Measurements from ENCODE around the gene SDF4. TPM values are rescaled to one million over a fixed set of nuclear protein-coding genes. Genes with fewer than 3 reads are reported as not detected.

Gene SDF4
- total RNA-seq, 1 experiment from 2014 or later: 94.2 TPM

DNA sequence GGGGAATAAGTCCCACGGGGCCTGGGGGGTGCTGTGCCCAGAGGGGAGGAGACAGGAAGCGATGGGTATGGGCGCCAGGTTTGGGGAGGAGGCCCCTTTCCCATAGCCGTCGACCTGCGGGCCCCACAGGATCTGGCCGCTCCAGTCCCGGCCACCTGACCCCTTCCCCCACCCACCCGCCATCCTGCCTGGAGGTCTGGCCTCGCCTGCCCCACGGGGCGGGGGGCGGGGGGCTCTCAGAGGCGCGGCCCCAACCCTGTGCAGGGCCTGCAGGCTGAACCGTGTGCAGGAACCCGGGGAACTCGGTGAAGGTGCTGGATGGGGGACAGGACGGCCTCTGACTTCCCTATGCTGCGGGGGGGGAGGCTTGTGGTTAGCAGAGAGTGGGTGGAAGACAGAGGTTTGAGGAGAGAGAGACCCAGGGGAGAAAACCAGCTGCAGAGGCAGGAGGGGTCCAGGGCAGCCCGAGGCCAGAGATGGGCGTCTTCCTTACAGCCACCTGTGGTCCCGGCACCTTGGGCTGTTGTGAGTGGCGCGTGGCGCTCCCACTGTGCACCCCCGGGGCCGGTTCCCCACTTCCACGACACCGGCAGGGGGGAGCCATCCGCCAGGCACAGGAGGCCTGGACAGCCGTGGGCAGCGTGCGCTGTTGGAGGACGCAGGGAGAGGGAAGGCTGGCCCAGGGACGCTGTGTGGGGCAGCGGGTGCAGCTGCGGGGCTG, 22.9 kb downstream of the SDF4 start:
- in situ Hi-C loops (cut with HindIII; ENCODE audit: low pct_unique_long_range_greater_than_20kb, low sequenced_read_pairs): no loop called here
- DNase-seq (ENCODE audit: low read depth, low spot score): no peak

DNA sequence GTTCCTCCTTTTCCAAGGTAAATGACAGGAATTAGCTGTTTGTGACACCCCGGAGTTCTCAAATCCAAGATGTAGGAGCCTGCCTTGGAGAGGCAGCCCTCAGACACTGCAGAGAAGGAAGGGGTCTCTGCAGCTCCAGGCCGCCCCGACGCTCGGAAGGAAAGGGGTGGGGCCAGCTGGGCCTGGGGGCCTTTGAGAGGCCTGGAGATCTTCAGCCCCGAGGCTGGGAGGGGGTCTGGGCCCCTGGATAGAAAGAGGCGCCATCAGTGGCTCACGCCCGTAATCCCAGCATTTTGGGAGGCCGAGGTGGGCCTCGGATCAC, 24.3 kb downstream of the SDF4 start:
- no peak for DNase-seq (ENCODE audit: low read depth, low spot score)
- in situ Hi-C loops (cut with HindIII; ENCODE audit: low pct_unique_long_range_greater_than_20kb, low sequenced_read_pairs): no loop called here

DNA sequence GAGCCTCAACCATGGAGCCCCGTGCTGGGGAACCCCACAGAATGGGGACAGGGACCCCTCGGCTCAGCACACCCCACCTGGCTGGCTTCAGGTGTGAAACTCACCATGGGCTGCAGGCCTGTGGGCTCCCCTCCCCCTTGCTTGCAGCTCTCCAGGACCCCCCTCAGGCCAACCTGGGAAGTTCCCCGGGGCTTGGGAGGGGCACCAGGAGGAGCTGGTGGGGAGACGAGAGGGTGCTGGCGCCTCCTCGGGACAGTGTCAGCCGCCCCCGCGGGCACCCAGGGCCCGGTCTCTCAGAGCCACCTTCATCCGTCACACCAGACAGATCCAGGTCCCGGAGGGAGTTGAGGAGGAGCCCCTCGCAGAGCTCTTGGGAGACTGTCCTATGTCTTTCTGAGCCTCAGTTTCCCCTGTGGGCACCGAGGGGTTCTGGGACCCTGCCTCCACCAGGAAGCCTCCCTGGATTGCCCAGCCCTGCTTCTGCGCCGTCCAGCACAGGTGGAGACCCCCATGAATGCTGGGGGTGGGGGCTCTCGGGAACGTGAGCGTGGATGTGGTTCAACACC, 24.8 kb downstream of the SDF4 start:
- in situ Hi-C loops (cut with HindIII; ENCODE audit: low pct_unique_long_range_greater_than_20kb, low sequenced_read_pairs): no loop called here
- no peak for DNase-seq (ENCODE audit: low read depth, low spot score)

DNA sequence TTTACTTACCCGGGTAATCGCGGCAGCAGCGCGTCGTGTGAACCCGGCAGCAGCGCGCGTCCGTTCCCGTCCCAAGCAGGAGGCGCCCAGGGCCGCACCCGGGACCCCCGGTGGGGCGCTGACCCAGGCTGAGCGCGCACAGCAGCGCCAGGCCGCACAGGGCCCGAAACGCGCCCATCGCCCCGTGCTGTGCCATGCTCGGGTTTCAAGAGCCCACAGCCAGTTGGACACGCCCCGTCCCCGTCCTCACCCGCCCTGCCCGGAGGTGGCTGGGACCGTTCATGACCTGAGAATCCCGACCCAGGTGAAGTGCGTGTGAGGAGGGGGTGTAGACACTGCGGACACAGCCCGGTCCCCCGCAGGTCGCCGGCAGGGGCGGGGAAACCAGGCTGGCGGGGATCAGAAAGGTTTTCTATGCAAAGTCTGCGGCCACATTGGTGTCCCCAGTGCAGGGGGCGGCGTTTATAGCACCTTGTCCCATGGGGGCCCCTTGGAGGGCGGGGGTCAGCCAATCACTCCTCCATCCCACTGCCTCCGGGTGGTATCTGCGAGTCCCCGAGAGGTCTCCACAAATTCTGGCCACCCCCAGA, 25.3 kb downstream of the SDF4 start, which contains the start of gene TNFRSF18:
Gene TNFRSF18 (minus strand): TSS at position 217 of the 590 bp plus-strand sequence. CDS start 21 bp downstream, at position 196.
- in situ Hi-C loops (cut with HindIII; ENCODE audit: low pct_unique_long_range_greater_than_20kb, low sequenced_read_pairs): no loop called here
- no peak for DNase-seq (ENCODE audit: low read depth, low spot score)

DNA sequence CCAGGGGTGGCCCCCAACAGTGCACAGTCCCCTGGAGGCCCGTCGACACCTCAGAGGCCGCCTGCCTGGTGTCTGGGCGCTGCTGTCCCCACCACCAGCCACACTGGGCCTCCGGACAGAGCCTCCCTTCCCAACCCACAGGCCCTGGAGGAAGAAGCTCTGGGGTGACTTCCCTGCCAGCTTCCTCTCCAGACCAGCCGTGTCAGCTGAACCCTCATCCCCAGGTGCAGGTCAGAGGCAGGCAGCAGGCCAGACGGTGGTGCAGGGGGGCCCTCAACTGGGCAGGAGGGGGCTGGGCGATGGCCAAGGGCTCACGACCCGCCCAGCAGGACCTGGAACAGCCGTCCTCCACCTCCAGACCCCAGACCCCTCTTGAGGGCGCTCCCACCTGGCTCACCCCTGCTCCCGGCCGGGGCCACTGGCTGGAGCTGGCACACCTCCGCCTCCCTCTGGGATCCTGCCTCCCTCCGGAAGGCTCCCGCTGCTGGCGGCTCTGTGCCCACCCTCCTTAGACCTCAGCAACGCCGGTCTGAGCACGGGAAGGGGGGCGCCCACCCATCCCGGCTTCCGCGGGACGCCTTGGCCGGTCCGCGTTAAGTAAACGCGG, 25.9 kb downstream of the SDF4 start:
- no peak for DNase-seq (ENCODE audit: low read depth, low spot score)
- in situ Hi-C loops (cut with HindIII; ENCODE audit: low pct_unique_long_range_greater_than_20kb, low sequenced_read_pairs): no loop called here

DNA sequence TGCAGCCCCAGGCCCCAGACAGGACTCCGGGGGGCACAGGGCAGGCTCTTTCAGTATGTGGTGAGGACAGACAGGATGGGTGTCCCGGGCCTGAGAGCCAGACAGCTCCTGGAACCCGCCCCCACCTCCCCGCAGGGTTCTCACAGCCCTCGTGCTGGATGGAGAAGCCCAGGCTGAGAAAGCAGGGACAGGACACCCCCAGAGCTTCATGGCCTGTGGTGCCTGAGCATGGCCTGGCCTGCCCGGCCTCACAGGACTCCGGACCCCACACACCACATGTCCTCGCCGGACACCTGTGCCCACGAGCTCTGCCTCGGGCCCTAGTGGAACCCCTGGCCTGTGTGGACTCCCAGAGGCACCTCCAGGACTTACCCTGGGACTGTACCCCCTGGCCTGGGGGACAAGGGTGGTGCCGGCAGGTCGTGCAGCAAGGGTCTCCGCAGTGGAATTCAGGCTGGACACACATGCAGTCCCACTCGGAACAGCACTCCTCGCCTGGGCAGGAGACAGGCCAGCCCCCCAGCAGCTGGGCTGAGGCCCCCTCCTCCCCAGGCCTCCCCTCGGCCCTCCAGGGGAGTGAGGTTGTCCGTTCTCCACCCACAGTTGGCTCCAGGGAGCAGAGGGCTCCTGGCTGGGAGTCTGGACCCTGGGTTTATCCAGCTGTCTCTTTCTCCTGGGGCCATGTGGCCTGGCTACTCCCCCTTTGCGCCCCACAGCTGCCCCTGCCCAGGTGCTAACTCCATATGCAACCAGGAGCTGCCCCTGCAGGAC, 26.6 kb downstream of the SDF4 start:
- in situ Hi-C loops (cut with HindIII; ENCODE audit: low pct_unique_long_range_greater_than_20kb, low sequenced_read_pairs): no loop called here
- no peak for DNase-seq (ENCODE audit: low read depth, low spot score)

DNA sequence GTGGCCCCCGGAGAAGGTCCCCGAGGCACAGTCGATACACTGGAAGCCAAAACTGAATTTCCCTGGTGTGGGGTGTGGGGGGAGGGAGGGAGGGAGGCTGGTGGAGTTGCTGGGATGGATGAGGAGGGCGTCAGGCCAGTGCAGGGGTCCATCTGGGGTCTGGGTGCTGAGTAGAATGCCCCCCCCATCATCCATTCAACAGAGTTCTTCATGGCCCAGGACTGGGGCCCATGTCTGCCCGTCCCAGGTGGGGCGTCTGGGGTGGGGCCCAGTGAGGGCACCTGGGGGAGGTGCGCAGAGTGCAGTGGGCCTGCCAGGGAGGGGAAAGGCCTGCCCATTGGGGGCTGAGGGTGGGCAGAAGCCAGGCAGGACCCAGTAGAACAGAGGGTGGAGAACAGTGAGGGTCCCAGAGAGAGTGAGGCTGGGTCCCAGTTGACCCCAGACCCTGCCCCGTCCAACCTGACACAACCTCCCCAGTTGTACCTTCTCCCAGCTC, 27.3 kb downstream of the SDF4 start:
- in situ Hi-C loops (cut with HindIII; ENCODE audit: low pct_unique_long_range_greater_than_20kb, low sequenced_read_pairs): no loop called here
- no peak for DNase-seq (ENCODE audit: low read depth, low spot score)

DNA sequence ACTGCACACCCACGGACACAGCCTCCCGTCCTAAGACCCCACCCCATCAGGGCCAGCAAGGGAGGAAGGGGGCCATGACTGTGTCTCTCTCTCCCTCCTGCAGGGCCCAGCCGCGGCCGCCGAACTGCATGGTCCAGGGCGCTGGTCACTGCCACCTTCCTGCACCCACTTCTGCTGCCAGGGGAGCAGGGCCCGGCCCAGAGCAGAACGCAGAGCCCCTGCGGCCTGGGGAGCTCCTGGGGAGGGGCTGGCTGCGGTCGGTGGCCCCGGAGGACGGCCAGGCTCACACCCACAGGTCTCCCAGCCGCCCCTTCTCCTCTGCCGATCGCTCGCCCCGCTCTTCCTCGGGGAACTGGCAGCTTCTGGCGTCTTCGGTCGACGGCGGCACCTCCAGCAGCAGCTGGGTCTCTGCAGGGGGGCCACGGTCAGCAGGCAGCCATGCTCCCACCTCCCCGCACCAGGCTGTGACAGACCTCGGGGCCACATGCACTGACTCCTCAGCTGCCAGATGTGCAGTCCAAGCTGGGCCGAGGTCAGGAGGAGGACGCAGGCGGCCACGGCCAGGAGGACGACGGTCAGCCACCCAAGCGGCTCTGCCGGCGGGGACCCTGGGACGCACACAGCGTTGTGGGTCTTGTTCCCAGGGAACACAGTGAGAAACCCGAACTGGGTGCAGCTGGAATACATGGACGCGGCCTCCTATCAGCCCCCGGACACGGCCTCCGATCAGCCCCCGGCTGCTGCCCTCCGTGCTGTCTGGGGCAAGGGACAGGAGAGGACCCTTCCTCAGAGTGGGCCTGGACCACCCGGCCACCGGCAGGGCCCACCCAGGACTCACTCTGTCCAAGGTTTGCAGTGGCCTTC, 28.0 kb downstream of the SDF4 start:
- in situ Hi-C loops (cut with HindIII; ENCODE audit: low pct_unique_long_range_greater_than_20kb, low sequenced_read_pairs): no loop called here
- DNase-seq (ENCODE audit: low read depth, low spot score): no peak

DNA sequence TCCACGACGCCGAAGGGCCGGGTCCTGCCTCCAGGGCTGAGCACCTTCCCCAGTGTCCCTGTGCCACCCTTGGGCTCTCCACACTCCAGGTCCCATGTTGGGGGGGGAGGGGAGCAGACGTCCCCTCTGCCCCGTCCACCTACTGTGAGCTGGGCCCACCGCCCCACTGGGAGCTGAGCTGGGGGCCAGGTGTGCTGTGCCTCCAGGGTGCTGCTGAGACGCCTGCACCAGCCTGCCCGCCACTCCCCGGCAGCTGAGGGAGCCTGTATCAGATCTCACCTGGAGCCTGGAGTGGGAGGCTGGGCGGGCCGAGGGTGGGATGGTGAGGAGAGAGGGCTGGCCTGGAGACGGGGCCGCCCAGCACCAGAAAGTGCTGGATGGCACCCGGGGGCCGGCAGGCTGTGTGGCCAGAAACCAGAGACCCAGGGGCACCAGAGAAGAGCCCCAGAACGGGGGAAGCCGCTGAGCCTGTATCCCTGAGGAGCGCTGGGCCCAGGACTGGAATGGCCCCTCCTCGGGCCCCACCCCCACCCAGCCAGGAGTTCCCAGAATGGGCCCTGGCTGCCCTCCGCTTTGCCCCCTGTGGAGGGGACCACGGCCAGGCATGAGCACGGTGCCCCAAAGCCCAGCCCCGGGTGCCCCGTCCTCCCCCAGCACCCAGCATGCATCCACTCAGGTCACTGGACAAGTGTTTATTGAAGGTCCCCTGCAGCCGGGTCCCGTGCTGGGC, 28.8 kb downstream of the SDF4 start:
- DNase-seq (ENCODE audit: low read depth, low spot score): no peak
- in situ Hi-C loops (cut with HindIII; ENCODE audit: low pct_unique_long_range_greater_than_20kb, low sequenced_read_pairs): no loop called here

DNA sequence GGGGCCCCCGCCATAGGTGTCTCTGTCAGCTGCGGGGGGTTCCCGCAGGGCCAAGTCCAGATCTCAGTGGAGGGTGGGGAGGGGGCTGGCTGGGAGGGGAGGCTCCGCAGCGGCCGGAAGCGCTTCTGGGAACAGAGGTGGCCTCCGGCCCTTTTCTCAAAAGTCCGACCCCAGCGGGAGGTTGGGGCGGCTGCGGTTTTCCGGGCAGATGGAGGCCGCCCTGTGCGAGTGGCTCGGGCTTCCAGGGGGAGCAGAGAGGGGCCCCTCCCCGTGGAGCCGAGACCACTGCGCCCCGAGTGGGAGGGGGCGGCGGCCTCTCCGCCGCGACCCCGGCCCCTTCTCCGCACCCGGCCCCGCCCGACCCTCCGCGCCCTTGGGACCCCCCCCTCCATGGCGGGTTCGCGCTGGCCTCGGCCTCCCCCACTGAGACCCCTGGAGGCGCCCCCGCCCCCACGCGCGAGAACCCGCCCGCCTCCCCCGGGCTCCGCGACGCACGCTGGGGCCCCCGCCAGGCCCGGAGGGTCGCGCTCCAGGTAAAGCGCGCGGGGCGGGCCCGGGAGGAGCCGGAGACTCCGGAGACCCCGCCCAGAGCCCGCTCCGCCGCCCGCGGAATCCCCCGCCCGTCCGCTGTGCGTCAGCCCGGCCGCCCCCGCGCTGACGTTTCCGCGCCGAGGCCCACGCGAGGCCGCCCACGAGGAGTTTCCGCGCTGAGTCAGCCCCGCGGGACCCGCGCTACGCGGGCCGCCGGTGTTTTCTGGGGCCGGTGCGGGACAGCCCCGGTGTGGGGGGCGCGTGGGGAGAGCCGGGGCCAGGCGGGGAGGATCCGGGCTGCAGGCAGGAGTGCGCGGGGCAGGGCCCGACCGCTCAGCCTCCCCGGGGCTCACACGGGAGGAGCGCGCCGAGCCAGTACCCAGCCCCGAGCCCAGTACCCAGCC, 30.7 kb downstream of the SDF4 start:
- DNase-seq (ENCODE audit: low read depth, low spot score): no peak
- in situ Hi-C loops (cut with HindIII; ENCODE audit: low pct_unique_long_range_greater_than_20kb, low sequenced_read_pairs): no loop called here

DNA sequence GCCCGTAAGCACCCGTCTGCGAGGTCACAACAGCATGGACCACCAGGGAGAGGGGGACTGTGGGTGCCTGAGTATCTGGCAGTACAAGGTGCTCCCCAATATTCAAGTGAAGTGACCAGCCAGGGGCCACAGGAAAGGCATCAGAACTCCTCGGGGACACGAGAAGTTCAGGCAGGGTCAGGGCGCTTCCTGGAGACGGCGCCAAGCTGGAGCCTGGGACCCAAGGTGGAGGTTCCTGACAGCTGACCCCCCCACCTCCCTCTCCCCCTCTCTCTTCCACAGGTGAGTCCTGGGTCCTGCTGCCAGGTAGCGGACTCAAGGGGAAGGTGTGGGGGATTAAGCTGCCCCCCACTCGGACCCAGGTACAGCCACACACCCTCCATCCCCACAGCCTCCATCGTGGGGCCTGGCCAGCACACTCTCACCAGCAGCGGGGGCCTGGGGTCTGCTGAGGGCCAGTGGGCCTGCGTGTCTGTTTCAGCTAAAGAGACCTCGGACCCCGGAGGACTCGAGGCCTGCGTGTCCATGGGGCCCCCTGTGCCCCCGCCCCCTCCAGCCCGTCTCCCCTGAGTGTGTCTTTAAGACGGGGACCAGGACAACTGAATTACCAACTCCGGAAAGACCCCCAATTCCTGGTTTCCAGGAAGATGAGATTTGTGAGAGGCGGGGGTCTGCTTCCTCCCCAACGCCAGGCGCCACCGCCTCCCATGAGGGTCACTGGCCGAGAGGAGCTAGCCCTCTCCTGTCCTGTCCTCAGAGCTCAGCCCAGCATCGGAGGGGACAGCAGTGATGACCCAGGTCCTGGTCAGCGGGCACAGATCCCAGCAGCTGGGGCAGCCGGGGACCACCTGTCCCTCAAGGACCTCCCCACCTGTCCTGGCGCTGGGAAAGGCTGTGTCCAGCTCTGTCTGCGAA, 31.6 kb downstream of the SDF4 start:
- in situ Hi-C loops (cut with HindIII; ENCODE audit: low pct_unique_long_range_greater_than_20kb, low sequenced_read_pairs): no loop called here
- no peak for DNase-seq (ENCODE audit: low read depth, low spot score)

DNA sequence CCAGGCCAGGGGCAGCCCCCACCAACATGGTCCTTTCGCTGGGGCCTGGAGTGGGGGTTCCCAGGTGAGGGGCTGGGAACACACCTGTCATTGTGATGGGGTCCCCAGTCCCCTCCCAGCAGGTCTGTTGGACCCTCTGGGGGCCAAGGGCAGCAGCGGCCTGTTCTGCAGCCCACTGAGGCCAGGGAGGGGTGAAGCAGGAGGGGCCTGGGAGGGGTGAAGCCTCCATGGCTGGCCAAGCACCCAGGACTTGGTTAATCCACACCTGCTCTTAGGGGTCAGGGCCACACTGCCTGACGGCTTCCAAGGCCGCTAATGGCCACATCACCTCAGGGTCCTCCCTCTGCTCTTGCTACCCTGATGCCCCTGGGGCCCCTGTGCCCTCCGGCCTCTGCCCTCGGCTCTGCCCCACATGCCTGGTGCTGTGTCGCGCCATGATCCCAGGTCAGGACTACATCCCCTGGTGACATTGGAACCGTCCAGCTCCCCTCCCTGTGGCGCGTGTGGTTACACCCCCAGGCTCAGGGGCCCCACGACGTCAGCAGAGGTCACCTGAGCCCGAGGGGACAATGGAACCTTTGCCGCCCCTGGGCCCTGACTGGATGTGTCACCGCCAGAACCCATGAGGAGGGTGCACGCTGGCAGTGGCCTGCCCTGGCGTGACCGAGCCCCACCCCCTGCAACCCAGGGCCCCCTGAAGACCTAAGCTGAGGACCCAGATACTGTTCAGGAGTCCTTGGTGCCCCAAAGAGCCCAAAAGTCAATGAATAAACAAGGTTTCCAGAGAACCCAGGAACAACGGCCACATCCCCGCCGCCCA, 32.5 kb downstream of the SDF4 start:
- DNase-seq (ENCODE audit: low read depth, low spot score): no peak
- in situ Hi-C loops (cut with HindIII; ENCODE audit: low pct_unique_long_range_greater_than_20kb, low sequenced_read_pairs): no loop called here

DNA sequence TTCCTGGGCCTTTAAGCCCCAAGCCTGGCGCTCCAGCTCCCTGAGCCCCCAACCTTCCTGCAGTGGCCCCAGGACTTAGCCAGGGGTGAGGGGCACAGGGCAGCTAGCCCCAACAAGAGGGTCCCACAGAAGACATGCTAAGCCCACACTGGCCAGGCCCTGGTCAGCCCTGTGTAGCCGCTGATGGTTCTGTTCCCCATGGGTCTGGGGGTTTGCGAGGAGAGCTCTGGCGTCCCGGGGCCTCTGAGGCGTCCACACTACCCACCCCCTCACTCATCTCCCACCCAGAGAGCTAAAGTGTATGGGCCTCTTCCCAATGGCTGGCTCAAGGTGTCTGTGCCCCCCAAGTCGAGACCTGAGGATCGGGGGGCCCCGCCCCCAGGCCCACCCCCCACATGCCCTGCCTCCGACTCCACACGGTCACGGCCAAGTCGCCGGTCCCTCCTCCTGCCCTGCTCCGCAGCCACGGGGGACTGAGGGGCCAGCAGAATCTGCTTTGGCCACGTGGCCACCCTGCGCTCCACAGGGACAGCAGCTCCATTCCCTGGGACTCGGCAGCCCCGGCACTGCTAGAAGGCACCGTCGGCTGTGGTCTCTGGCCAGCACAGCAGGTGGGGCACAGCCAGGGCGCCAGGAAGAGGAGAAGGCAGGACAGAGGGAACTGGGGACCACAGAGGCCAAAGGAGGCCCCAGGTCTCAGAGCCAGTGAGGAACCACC, 33.2 kb downstream of the SDF4 start:
- DNase-seq (ENCODE audit: low read depth, low spot score): no peak
- in situ Hi-C loops (cut with HindIII; ENCODE audit: low pct_unique_long_range_greater_than_20kb, low sequenced_read_pairs): no loop called here
